GM15510 (cell line): Measurements from ENCODE around the gene AGPAT4.

ENCODE experiments used
- POLR2A ChIP-seq: IDR thresholded peaks from 3 replicates; pipeline ENCODE4 v1.6.1; 2011; ENCODE audit warnings: borderline replicate concordance; ENCODE audit not compliant: insufficient read length; ENCODE audit errors: extremely low read depth

Gene AGPAT4

GRCh38 chr6:161242779-161243693 is 30.8 kb downstream of the AGPAT4 start:
- TF ChIP-seq POLR2A = no peak

GRCh38 chr6:161242113-161242512 is 31.7 kb downstream of the AGPAT4 start:
- no peak for TF ChIP-seq POLR2A

- TF ChIP-seq POLR2A = no peak
Measured at GRCh38 chr6:161239001-161239400, 34.9 kb downstream of the AGPAT4 start.

GRCh38 chr6:161238500-161238899 is 35.4 kb downstream of the AGPAT4 start:
- no peak for TF ChIP-seq POLR2A

- no peak for TF ChIP-seq POLR2A
Measured at GRCh38 chr6:161238081-161238480, 35.8 kb downstream of the AGPAT4 start.

GRCh38 chr6:161237176-161237575 is 36.7 kb downstream of the AGPAT4 start:
- TF ChIP-seq POLR2A = no peak

GRCh38 chr6:161235776-161236633 is 37.9 kb downstream of the AGPAT4 start:
- TF ChIP-seq POLR2A = no peak

- no peak for TF ChIP-seq POLR2A
Measured at GRCh38 chr6:161233986-161234661, 39.7 kb downstream of the AGPAT4 start.

- TF ChIP-seq POLR2A = no peak
Measured at GRCh38 chr6:161232467-161232866, 41.4 kb downstream of the AGPAT4 start.

- no peak for TF ChIP-seq POLR2A
Measured at GRCh38 chr6:161232010-161232409, 41.9 kb downstream of the AGPAT4 start.

- no peak for TF ChIP-seq POLR2A
Measured at GRCh38 chr6:161230339-161230738, 43.5 kb downstream of the AGPAT4 start.

- no peak for TF ChIP-seq POLR2A
Measured at GRCh38 chr6:161228921-161229591, 44.8 kb downstream of the AGPAT4 start.

GRCh38 chr6:161228096-161228495 is 45.8 kb downstream of the AGPAT4 start:
- no peak for TF ChIP-seq POLR2A
